Measurements from ENCODE around the gene NCCRP1.
A peak's percentile ranks its signal among the peaks of the same experiment; 100 is the strongest.

The NCCRP1 gene

GRCh38 chr19:39181500-39182173 is 15.1 kb upstream of the NCCRP1 start:
- DNase-seq, result no peak

DNA sequence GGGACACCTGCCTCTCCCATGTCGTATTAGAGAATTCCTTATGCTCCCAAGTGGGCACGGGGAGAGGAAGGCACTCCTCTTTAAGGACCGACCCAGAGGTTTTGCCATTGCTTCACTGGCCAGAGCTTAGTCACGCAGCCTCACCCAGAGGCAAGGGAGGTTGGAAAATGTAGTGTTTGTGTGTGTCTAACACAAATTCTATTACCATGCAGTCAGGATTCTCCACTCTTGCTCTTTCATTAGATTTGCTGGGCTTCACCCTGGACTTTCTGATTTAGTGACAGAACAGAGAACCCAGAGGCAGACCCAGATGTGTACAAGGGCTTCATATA is 14.6 kb upstream of the NCCRP1 start:
- no peak for DNase-seq

GRCh38 chr19:39183104-39183503 is 13.7 kb upstream of the NCCRP1 start:
- DNase-seq, result no peak

- DNase-seq, result no peak
Measured at GRCh38 chr19:39186391-39186790, 10.4 kb upstream of the NCCRP1 start.

GRCh38 chr19:39187552-39187943 is 9.2 kb upstream of the NCCRP1 start:
- DNase-seq, result no peak

- DNase-seq, result no peak
Measured at GRCh38 chr19:39188960-39189359, 7.8 kb upstream of the NCCRP1 start.

DNA sequence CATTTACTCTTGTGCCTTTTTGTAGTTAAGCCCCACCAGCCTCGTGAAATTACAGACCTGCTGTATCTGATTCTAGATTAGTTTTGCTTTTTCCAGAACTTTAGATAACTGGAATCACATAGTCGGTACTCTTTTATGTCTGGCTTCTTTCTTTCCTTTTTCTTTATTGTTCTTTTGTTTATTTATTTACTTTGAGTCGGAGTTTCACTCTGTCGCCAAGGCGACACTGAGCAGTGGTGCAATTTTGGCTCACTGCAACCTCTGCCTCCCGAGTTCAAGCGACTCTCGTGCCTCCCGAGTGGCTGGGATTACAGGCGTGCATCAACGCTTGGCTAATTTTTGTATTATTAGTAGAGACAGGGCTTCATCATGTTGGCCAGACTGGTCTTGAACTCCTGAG is 6.0 kb upstream of the NCCRP1 start:
- DNase-seq, result no peak

DNA sequence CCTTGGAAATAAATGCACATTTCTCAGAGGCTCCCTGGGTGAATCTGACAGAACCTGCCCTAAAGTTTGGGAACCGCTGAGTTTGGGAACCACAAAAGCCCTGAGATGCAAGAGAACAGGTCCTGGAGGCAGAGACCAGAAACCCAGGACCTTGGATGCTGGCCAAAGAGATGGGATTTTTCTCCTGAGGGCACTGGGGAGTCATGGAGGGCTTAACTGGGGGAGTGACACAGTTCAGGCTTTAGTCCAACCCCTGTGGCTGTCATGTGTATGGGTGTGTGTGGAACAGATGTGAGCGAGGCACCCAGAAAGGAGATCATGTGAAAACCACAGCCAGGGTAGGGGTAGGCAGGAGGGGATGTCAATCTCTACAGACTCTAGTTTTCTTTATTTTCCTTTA is 3.9 kb upstream of the NCCRP1 start:
- DNase-seq, result no peak

GRCh38 chr19:39193803-39194202 is 3.0 kb upstream of the NCCRP1 start:
- no peak for DNase-seq

DNA sequence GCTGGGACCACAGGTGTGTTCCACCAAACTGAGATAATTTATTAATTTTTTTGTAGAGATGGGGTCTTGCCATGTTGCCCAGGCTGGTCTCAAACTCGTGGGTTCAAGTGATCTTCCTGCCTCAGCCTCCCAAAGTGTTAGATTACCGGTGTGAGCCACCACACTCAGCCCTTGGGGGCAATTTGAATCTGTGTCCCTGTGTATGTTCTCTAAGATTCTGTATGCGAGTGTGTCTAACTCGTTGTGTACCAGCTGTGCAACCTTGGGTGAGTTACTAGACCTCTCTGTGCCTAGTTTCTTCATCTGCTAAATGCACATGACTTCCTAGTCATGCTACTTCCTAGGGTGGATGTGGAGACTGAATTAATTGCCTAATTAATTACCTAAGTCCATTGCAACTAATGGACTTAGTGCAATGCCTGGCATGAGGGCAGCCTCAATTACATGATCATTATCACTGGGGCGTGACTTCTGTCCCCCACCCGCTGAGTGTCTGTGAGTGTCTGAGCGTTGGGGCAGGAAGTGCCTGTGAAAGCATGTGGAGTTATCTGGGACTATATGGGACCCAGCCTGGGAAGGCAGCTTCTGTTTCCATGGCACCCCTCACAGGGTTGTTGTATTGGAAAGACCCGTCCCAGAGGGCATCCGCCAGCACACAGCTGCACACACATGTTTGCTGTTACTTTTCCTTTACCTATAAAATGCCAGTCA is 1.8 kb upstream of the NCCRP1 start:
- no peak for DNase-seq

DNA sequence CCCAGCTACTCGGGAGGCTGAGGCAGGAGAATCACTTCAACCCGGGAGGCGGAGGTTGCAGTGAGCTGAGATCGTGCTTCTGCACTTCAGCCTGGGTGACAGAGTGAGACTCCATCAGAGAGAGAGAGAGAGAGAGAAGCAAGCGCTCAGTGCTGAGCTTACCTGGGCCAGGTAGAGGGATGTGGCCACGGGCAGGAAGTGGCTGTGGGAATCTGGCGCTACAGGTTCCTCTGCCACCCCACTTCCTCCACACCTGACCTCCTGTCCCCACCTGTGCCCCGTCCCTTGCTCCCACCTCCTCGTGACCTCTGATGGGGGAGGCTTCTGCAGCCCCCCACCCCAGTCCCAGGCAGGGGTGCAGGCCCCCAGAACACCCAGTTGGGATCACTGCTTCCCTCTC is 1.0 kb upstream of the NCCRP1 start:
- DNase-seq, result no peak

DNA sequence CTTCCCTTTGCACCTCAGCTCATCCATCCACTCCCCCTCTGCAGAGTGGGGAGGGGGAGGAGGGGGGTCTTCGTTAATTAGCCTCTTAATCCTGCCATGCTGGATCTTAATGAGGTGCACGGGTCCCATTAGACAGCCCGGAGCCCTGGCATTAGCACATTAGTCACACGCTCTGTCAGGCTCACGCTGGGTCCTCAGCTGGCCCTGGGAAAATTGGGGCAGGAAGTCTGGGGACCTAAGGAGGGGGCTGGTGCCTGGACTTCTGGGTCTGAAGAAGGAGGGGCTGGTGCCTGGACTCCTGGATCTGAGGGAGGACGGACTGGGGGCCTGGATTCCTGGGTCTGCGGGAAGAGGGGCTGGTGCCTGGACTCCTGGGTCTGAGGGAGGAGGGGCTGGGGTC is 444 bp upstream of the NCCRP1 start:
- no peak for DNase-seq

- DNase-seq, result no peak
Measured at GRCh38 chr19:39197808-39198207, 1.0 kb downstream of the NCCRP1 start.

GRCh38 chr19:39199025-39199424 is 2.3 kb downstream of the NCCRP1 start:
- DNase-seq, result peak; percentile 35 to 75

DNA sequence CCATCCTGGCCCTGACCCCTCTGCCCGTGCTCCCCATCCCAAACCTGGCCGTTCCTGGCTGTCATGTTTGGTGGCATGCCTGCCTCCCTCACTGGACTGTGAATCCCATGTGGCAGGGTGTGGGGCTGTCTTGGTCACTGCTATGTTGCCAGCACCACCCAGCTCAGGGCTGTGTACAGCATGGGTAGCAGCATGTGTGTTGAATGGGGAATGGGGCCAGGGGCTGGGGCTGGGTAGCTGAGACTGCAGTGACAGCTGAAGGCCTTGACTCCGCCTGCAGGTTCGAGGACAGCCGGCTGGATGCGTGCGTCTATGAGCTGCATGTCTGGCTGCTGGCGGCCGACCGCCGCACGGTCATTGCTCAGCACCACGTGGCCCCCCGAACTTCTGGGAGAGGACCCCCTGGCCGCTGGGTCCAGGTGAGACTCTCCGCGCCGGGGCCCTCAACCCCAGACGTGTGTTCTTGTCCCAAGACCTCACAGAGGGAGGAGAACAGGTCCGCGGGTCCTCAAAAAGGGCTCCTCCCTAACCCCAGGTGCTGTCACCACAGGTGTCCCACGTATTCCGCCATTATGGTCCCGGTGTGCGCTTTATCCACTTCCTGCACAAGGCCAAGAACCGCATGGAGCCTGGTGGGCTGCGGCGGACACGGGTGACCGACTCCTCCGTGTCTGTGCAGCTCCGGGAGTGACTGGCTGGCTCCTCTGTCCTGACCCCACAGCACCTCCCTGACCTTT is 3.5 kb downstream of the NCCRP1 start:
- no peak for DNase-seq

DNA sequence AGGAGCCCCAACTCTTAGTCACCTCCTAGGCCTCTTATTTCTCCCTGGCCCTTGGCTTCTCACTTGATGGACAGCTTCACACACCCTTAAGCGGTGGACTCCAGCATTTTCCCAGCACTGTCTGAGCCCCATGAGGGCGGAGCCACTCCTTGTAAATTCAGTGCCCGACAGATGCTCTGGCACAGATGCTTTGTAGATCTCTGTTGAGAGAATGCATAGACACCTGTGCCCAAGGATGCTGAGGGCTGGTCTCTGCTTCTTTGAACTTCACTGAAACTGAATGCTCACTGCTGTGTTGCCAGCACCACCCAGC is 4.0 kb downstream of the NCCRP1 start:
- no peak for DNase-seq

DNA sequence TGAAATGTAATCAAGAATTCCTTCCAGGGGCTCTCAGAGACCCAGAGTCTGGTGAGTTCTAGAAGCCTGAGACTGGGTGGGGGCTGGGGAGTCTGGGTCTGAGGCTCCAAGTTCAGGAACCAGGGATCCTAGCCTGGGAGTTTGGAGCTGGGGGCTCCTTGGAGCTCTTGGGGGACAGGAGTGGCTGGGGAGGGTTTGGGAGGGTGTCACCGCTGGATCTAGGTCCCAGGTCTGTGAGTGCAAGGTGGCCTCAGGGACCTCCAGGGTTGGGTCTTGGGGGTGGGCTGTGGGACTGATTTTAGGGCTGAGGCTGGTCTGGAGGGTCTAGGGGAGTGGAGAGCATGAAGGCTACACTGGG is 6.2 kb downstream of the NCCRP1 start:
- no peak for DNase-seq

GRCh38 chr19:39203372-39204341 is 6.9 kb downstream of the NCCRP1 start, which contains the start of gene SYCN:
Gene SYCN (minus strand): TSS chr19:39204263. CDS start chr19:39204254, 9 bp downstream.
- no peak for DNase-seq

DNA sequence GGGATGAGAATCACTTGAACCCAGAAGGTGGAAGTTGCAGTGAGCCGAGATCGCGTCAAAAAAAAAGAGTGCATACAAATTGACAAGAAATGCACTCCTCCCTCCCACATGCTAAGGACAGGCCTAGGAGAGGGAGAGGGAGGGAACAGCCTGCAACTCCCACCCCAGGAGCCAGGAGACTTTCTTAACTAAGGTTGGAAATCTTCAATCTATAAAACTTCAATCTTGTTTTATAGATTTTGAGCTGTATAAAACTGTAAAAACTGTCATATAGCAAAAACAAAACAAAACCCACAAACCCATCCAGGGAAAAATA is 8.6 kb downstream of the NCCRP1 start:
- no peak for DNase-seq

DNA sequence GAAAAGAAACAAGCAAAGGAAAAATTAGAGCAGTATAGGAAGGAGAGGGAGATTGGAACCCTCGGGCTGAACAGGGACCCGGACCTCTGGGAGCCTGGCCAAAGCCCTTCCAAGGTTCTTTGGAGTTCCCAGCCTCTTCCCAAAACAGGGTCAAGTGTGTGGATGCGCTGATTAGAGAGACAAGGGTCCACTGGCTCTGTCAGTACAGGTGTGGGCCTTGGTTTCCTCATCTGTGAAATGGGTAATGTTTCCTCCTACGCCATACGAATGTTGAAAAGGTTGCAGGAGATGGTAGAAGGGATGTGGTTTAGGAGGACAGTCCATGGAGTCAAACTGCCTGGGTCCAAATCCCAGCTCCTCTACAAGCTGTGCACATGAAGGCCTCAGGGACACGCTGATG is 9.4 kb downstream of the NCCRP1 start:
- DNase-seq, result no peak

- DNase-seq, result no peak
Measured at GRCh38 chr19:39207293-39207836, 10.6 kb downstream of the NCCRP1 start.

DNA sequence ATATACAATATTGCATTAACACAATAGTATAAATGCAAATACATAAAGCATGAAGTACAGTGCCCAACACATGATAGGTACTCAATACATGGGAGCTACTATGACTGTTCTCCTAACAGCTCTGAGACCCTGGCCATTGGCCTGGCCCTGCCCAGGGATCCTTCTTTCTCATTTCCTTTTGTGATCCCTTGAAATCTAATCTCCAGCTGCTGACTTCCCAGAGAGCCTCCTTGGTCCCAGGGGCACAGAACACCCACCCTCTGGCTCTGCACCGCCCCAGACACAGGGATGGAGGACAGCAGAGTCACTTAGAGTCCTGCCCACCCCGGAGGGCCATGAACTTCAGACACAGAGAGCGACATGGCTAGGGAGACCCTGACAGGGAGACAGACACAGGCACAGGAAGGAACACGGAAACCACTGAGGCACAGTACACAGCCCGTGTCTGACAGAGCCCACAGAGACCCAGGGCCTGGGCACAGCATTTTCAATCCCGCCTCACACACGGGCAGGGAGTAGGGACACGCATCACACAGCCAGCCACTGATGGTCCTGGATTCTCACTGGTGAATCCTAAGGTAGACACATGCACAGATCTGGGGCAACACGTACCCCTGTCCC is 11.5 kb downstream of the NCCRP1 start:
- DNase-seq, result no peak

DNA sequence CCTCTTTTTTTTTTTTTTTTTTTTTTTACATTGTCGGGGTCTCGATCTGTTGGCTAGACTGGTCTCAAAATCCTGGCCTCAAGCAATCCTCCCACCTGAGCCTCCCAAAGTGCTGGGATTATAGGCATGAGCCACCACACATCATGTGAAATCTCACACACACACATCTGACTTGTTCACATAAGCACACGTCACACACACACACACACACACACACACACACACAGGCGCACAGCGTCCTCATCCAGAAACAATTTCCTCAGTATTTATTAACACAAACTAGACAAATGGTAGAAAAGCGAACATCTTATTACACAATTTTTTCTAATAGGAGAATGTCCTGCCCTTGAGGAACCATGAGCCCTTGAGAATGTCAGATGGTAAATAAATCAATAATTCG is 12.4 kb downstream of the NCCRP1 start:
- DNase-seq, result no peak

Measured in SHP77 (cell line).